Breast epithelium (tissue), 4 donors: ENCODE measurements around the gene ARHGAP30. TPM values are rescaled to one million over a fixed set of nuclear protein-coding genes. Genes with fewer than 3 reads are reported as not detected.

Experiments used
- DNase-seq, 2 donors: peaks; one replicate each; pipeline ENCODE4 v3.0.0-alpha.2; 2019; ENCODE audit warnings: low spot score in 2 of 2
- H3K27ac ChIP-seq, 2 donors: fragments of 200-600 bp; sonication (generic) in 1 of 2; one replicate each; pipeline ENCODE4 v1.5.1; 2016 to 2019; ENCODE audit warnings: mild to moderate bottlenecking in 1 of 2
- H3K27me3 ChIP-seq, 2 donors: fragments of 200-600 bp; sonication (generic) in 1 of 2; one replicate each; pipeline versions ENCODE4 v1.5.1 to v1.6.0; 2017 to 2019; ENCODE audit warnings: control low read depth in 1 of 2, mild to moderate bottlenecking in 1 of 2
- H3K36me3 ChIP-seq: fragments of 200-600 bp; one replicate; pipeline ENCODE4 v1.5.1; 2019
- H3K4me1 ChIP-seq, 2 donors: fragments of 200-600 bp; sonication (generic); one replicate each; pipeline ENCODE4 v1.5.1; 2016 to 2019; ENCODE audit warnings: control low read depth in 1 of 2
- H3K4me3 ChIP-seq, 3 donors: fragments of 200-600 bp; sonication (generic); 1 replicate in 2 of 3; 2 replicates in 1 of 3; pipeline ENCODE4 v1.5.1; 2016 to 2019; ENCODE audit warnings: mild to moderate bottlenecking in 3 of 3, moderate library complexity in 2 of 3
- H3K9me3 ChIP-seq, 2 donors: fragments of 200-600 bp; sonication (generic) in 1 of 2; one replicate each; pipeline ENCODE4 v1.5.1; 2016 to 2019; ENCODE audit warnings: control low read depth in 1 of 2
- CTCF ChIP-seq, 3 donors: fragments of 450-650 bp; IDR thresholded peaks; one replicate each; pipeline ENCODE4 v1.5.1; 2016 to 2017; ENCODE audit warnings: antibody characterized with exemption in 3 of 3, mild to moderate bottlenecking in 3 of 3, moderate library complexity in 3 of 3
- POLR2A ChIP-seq: fragments of 450-650 bp; IDR thresholded peaks from one replicate; pipeline ENCODE4 v1.6.1; 2016; ENCODE audit warnings: antibody characterized with exemption, mild to moderate bottlenecking, moderate library complexity
- POLR2AphosphoS5 ChIP-seq, 3 donors: sonication (generic); formaldehyde crosslinking; IDR thresholded peaks; one replicate each; pipeline ENCODE4 v1.6.1; 2017; ENCODE audit warnings: antibody characterized with exemption in 3 of 3
- intact Hi-C: fragments of 100-400 bp; cut with DNase I; formaldehyde crosslinking; loops from one replicate; pipeline ENCODE4 v1.15.1; 2023; ENCODE audit warnings: low total_unique reads
- total RNA-seq, 3 donors: library from RNA; depleted of rRNA; stranded (reverse); fragments of >200 nt; gene quantifications; one replicate each; pipeline ENCODE4 v1.1.0, GENCODE V29; 2016

The ARHGAP30 gene
- total RNA-seq, 3 donors from 2014 or later: 5.2 to 16.5 (median 7.9) TPM

GRCh38 chr1:161086457-161086856 is 16.8 kb upstream of the ARHGAP30 start:
- intact Hi-C loops: no loop called here
- no peaks in the 10 kb centered on the region for H3K27me3 ChIP-seq
- DNase-seq: no peak
- H3K4me3 ChIP-seq: peak overlapping the region in 2 of 3 donors; percentile 60 to 65
- H3K36me3 ChIP-seq: no peaks in the 10 kb centered on the region
- TF ChIP-seq POLR2A (no peak), CTCF (IDR thresholded peaks at IDR 0.05) (no peak), POLR2AphosphoS5 (IDR thresholded peaks at IDR 0.05) (no peak)
- peak overlapping the region; percentile 92 to 98 for H3K27ac ChIP-seq
- H3K4me1 ChIP-seq: peaks cover 0 to 15% of the 10 kb centered on the region in 2 donors
- no peaks in the 10 kb centered on the region for H3K9me3 ChIP-seq

GRCh38 chr1:161085165-161085564 is 15.5 kb upstream of the ARHGAP30 start:
- Histone ChIP-seq H3K36me3 (no peaks in the 10 kb centered on the region), H3K9me3 (no peaks in the 10 kb centered on the region), H3K27ac (peak overlapping the region; percentile 92 to 98), H3K4me3 (peak overlapping the region in 2 of 3 donors; percentile 60 to 65), H3K4me1 (peaks cover 0 to 15% of the 10 kb centered on the region in 2 donors), H3K27me3 (no peaks in the 10 kb centered on the region)
- no peak for DNase-seq
- no peak for TF ChIP-seq CTCF (IDR thresholded peaks at IDR 0.05)
- no peak for TF ChIP-seq POLR2A
- TF ChIP-seq POLR2AphosphoS5 (IDR thresholded peaks at IDR 0.05): no peak
- intact Hi-C loops: no loop called here

- no peaks in the 10 kb centered on the region for H3K36me3 ChIP-seq
- peak overlapping the region in 2 of 3 donors; percentile 60 to 65 for H3K4me3 ChIP-seq
- TF ChIP-seq POLR2AphosphoS5 (IDR thresholded peaks at IDR 0.05): no peak
- no peak for TF ChIP-seq CTCF (IDR thresholded peaks at IDR 0.05)
- TF ChIP-seq POLR2A: no peak
- H3K27me3 ChIP-seq: no peaks in the 10 kb centered on the region
- intact Hi-C loops: no loop called here
- H3K27ac ChIP-seq: peak overlapping the region; percentile 92 to 98
- no peak for DNase-seq
- peaks cover 0 to 15% of the 10 kb centered on the region in 2 donors for H3K4me1 ChIP-seq
- H3K9me3 ChIP-seq: no peaks in the 10 kb centered on the region
These were observed 14.9 kb upstream of the ARHGAP30 start for GRCh38 chr1:161084597-161084988.

- Histone ChIP-seq H3K36me3 (no peaks in the 10 kb centered on the region), H3K9me3 (no peaks in the 10 kb centered on the region), H3K4me1 (peaks cover 0 to 15% of the 10 kb centered on the region in 2 donors), H3K27me3 (no peaks in the 10 kb centered on the region), H3K27ac (peak overlapping the region; percentile 92 to 98), H3K4me3 (peak overlapping the region in 1 of 3 donors; percentile 44)
- no peak for DNase-seq
- no peak for TF ChIP-seq POLR2AphosphoS5 (IDR thresholded peaks at IDR 0.05)
- TF ChIP-seq POLR2A: no peak
- TF ChIP-seq CTCF (IDR thresholded peaks at IDR 0.05): no peak
- intact Hi-C loops: no loop called here
These were observed 14.3 kb upstream of the ARHGAP30 start for GRCh38 chr1:161083748-161084596.

GRCh38 chr1:161082996-161083747 is 13.5 kb upstream of the ARHGAP30 start:
- Histone ChIP-seq H3K4me1 (peaks cover 0 to 15% of the 10 kb centered on the region in 2 donors), H3K27me3 (no peaks in the 10 kb centered on the region), H3K4me3 (peak overlapping the region in 2 of 3 donors; percentile 9 to 44), H3K27ac (peak overlapping the region; percentile 92 to 98), H3K36me3 (no peaks in the 10 kb centered on the region), H3K9me3 (no peaks in the 10 kb centered on the region)
- intact Hi-C loops: no loop called here
- TF ChIP-seq POLR2AphosphoS5 (IDR thresholded peaks at IDR 0.05) (peak; percentile 56 to 93 (median 84)), CTCF (IDR thresholded peaks at IDR 0.05) (peak in 1 of 3 donors; percentile 41), POLR2A (peak; percentile 24)
- DNase-seq: peak; percentile 94 to 96
